GM12801 (cell line): ENCODE data around the gene ATRNL1.

Experiments used
- CTCF ChIP-seq: IDR thresholded peaks from one replicate; pipeline ENCODE4 v1.5.1; 2011; ENCODE audit warnings: control low read depth; ENCODE audit not compliant: insufficient read length; ENCODE audit errors: extremely low read depth

ATRNL1 gene

GRCh38 chr10:115965376-115965775, 872.2 kb downstream of the ATRNL1 start:
- TF ChIP-seq CTCF = no peak

GRCh38 chr10:115968236-115968635, 875.1 kb downstream of the ATRNL1 start:
- no peak for TF ChIP-seq CTCF

GRCh38 chr10:115969591-115969990, 876.4 kb downstream of the ATRNL1 start:
- no peak for TF ChIP-seq CTCF

- no peak for TF ChIP-seq CTCF
Observed at GRCh38 chr10:115971921-115972320, 878.8 kb downstream of the ATRNL1 start.

- no peak for TF ChIP-seq CTCF
Observed at GRCh38 chr10:115972426-115972825, 879.3 kb downstream of the ATRNL1 start.

GRCh38 chr10:115974351-115974750, 881.2 kb downstream of the ATRNL1 start:
- no peak for TF ChIP-seq CTCF

GRCh38 chr10:115974816-115975430, 881.8 kb downstream of the ATRNL1 start:
- TF ChIP-seq CTCF = no peak

- TF ChIP-seq CTCF = no peak
Observed at GRCh38 chr10:115975506-115975905, 882.3 kb downstream of the ATRNL1 start.
